AG10803 (cell line): Measurements from ENCODE around the gene IFT80.

ENCODE experiments used
- DNase-seq: peaks from one replicate; pipeline ENCODE4 v3.0.0; 2010; ENCODE audit warnings: low read depth
- H3K4me3 ChIP-seq: 2 replicates; pipeline ENCODE4 v1.5.1; 2011; ENCODE audit warnings: mild to moderate bottlenecking, low read length, control low read depth
- CTCF ChIP-seq: conservative IDR thresholded peaks from 2 replicates; pipeline ENCODE4 v1.5.1; 2011; ENCODE audit warnings: mild to moderate bottlenecking, low read length, control low read depth, inconsistent platforms

The IFT80 gene

GRCh38 chr3:160400030-160400701, 1.1 kb upstream of the IFT80 start:
- H3K4me3 ChIP-seq = peak overlapping the region; percentile 81
- peak; percentile 59 for DNase-seq
- TF ChIP-seq CTCF = no peak

GRCh38 chr3:160398820-160399124, 253 bp downstream of the IFT80 start:
- peak; percentile 30 for TF ChIP-seq CTCF
- DNase-seq = no peak
- H3K4me3 ChIP-seq = peak overlapping the region; percentile 81

GRCh38 chr3:160395297-160395696, 3.7 kb downstream of the IFT80 start:
- H3K4me3 ChIP-seq = no peak overlapping the region
- TF ChIP-seq CTCF = no peak
- DNase-seq = peak; percentile 88

GRCh38 chr3:160394009-160394392, 5.0 kb downstream of the IFT80 start:
- TF ChIP-seq CTCF = no peak
- DNase-seq = no peak
- no peak overlapping the region for H3K4me3 ChIP-seq

GRCh38 chr3:160393346-160394008, 5.5 kb downstream of the IFT80 start:
- TF ChIP-seq CTCF = no peak
- DNase-seq = no peak
- H3K4me3 ChIP-seq = no peak overlapping the region

GRCh38 chr3:160392798-160393197, 6.2 kb downstream of the IFT80 start:
- TF ChIP-seq CTCF = no peak
- H3K4me3 ChIP-seq = no peak overlapping the region
- DNase-seq = no peak

- no peak overlapping the region for H3K4me3 ChIP-seq
- TF ChIP-seq CTCF = no peak
- no peak for DNase-seq
Observed at GRCh38 chr3:160390565-160391138, 8.4 kb downstream of the IFT80 start.
